Caco-2 (cell line): ENCODE results near the gene CTNNB1. TPM values are rescaled to one million over a fixed set of nuclear protein-coding genes. Genes with fewer than 3 reads are reported as not detected.

Experiments
- BruUV-seq: library from RNA; stranded (reverse); fragments of 400-500 nt; replicated peaks from 2 replicates; lab custom pipeline; 2021; lab: Mats Ljungman, UMichigan
- CTCF ChIA-PET: fragments of 300-600 bp; sonication (Branson Sonifier 250); formaldehyde crosslinking; loops from one replicate; lab custom pipeline; 2022; ENCODE audit warnings: antibody characterized with exemption; lab: Charles Lee
- POLR2A ChIA-PET: fragments of 300-600 bp; sonication (Branson Sonifier 250); formaldehyde crosslinking; loops from one replicate; lab custom pipeline; 2022; ENCODE audit warnings: antibody characterized with exemption; lab: Charles Lee
- DNase-seq, 2 experiments: peaks; one replicate each; pipeline versions ENCODE4 v3.0.0 to v3.0.0-alpha.2; 2020 to 2022
- H3K27me3 ChIP-seq: replicated peaks from 2 replicates; pipeline ENCODE4 v1.6.0; 2011; ENCODE audit warnings: low read length; ENCODE audit not compliant: control insufficient read depth, insufficient read depth
- H3K36me3 ChIP-seq: 2 replicates; pipeline ENCODE4 v1.5.1; 2011; ENCODE audit warnings: low read length; ENCODE audit not compliant: control insufficient read depth, insufficient read depth
- H3K4me1 ChIP-seq: fragments of 250-450 bp; sonication (Bioruptor Pico); 2 replicates; pipeline ENCODE4 v1.5.1; 2020; ENCODE audit warnings: mild to moderate bottlenecking
- H3K4me3 ChIP-seq: 2 replicates; pipeline ENCODE4 v1.5.1; 2011; ENCODE audit warnings: low read depth, mild to moderate bottlenecking, control low read depth, low read length
- H3K9me3 ChIP-seq: fragments of 250-450 bp; sonication (Bioruptor Pico); 2 replicates; pipeline ENCODE4 v1.5.1; 2020; ENCODE audit warnings: mild to moderate bottlenecking, moderate library complexity
- H3K27ac Mint-ChIP-seq: one replicate; pipeline ENCODE4 v1.8.0; 2022; ENCODE audit warnings: mixed read lengths; ENCODE audit not compliant: unreplicated experiment
- H3K27me3 Mint-ChIP-seq: one replicate; pipeline ENCODE4 v1.8.0; 2022; ENCODE audit warnings: mixed read lengths; ENCODE audit not compliant: insufficient read depth, unreplicated experiment
- H3K36me3 Mint-ChIP-seq: one replicate; pipeline ENCODE4 v1.8.0; 2022; ENCODE audit warnings: mild to moderate bottlenecking, mixed read lengths; ENCODE audit not compliant: insufficient read depth, unreplicated experiment
- H3K4me1 Mint-ChIP-seq: one replicate; pipeline ENCODE4 v1.8.0; 2022; ENCODE audit warnings: low read depth, mixed read lengths; ENCODE audit not compliant: unreplicated experiment
- H3K4me3 Mint-ChIP-seq: one replicate; pipeline ENCODE4 v1.8.0; 2022; ENCODE audit warnings: mild to moderate bottlenecking, moderate library complexity, mixed read lengths; ENCODE audit not compliant: unreplicated experiment
- H3K9me3 Mint-ChIP-seq: one replicate; pipeline ENCODE4 v1.8.0; 2022; ENCODE audit warnings: mixed read lengths; ENCODE audit not compliant: unreplicated experiment
- intact Hi-C: fragments of 100-400 bp; cut with micrococcal nuclease; formaldehyde crosslinking; loops from one replicate; pipeline ENCODE4 v1.10.0; 2022; ENCODE audit not compliant: unreplicated experiment
- total RNA-seq: library from RNA; stranded (reverse); gene quantifications from 2 replicates; pipeline ENCODE4 v1.2.3, GENCODE V29; 2022
- TF ChIP-seq, protein P1 (sequence below), 2 experiments: fragments of 200-600 bp in 1 of 2; IDR thresholded peaks; 1 replicate in 1 of 2; 2 replicates in 1 of 2; pipeline versions ENCODE4 v1.5.1 to v1.8.0; 2011 to 2022; ENCODE audit warnings: antibody characterized with exemption in 1 of 2, control low read depth in 1 of 2, inconsistent platforms in 1 of 2, low read depth in 1 of 2, low read length in 1 of 2, mild to moderate bottlenecking in 1 of 2, moderate library complexity in 1 of 2; ENCODE audit not compliant: insufficient read depth in 1 of 2, severe bottlenecking in 1 of 2, unreplicated experiment in 1 of 2

Gene CTNNB1
- total RNA-seq, 1 experiment from 2014 or later, result 206 TPM

DNA sequence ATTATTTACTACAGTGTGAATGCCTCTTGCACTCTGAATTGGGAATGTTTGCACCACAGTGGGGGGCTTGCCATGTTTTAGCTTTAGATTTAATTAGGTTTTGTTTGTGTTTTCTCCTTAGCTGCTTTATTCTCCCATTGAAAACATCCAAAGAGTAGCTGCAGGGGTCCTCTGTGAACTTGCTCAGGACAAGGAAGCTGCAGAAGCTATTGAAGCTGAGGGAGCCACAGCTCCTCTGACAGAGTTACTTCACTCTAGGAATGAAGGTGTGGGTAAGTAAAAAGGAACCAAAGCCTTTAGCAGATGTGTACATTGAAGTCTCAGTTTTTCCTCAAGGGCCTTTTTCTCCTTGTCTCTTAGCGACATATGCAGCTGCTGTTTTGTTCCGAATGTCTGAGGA is 36.9 kb downstream of the CTNNB1 start:
- no peaks in the 10 kb centered on the region for H3K4me1 ChIP-seq
- H3K9me3 Mint-ChIP-seq, result no peaks in the 10 kb centered on the region
- peaks cover 3% of the 10 kb centered on the region; the same call in 1 of the 2 replicates for H3K36me3 ChIP-seq
- POLR2A ChIA-PET, result no interaction called here
- DNase-seq, result no peak
- no peaks in the 10 kb centered on the region for H3K27me3 ChIP-seq
- TF ChIP-seq, protein P1, sequence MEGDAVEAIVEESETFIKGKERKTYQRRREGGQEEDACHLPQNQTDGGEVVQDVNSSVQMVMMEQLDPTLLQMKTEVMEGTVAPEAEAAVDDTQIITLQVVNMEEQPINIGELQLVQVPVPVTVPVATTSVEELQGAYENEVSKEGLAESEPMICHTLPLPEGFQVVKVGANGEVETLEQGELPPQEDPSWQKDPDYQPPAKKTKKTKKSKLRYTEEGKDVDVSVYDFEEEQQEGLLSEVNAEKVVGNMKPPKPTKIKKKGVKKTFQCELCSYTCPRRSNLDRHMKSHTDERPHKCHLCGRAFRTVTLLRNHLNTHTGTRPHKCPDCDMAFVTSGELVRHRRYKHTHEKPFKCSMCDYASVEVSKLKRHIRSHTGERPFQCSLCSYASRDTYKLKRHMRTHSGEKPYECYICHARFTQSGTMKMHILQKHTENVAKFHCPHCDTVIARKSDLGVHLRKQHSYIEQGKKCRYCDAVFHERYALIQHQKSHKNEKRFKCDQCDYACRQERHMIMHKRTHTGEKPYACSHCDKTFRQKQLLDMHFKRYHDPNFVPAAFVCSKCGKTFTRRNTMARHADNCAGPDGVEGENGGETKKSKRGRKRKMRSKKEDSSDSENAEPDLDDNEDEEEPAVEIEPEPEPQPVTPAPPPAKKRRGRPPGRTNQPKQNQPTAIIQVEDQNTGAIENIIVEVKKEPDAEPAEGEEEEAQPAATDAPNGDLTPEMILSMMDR (IDR thresholded peaks at IDR 0.05; ENCODE audit: insufficient read depth in 1 of 2, low read depth in 1 of 2, low read length in 1 of 2, severe bottlenecking in 1 of 2, unreplicated experiment in 1 of 2), result no peak
- CTCF ChIA-PET, result no interaction called here
- no peak overlapping the region for H3K4me3 Mint-ChIP-seq
- no TSS peak for BruUV-seq
- no peak overlapping the region for H3K27ac Mint-ChIP-seq
- intact Hi-C loops, result no loop called here
- H3K36me3 Mint-ChIP-seq, result peaks cover 99% of the 10 kb centered on the region
- H3K9me3 ChIP-seq, result no peaks in the 10 kb centered on the region
- no peaks in the 10 kb centered on the region for H3K27me3 Mint-ChIP-seq
- no peak overlapping the region for H3K4me3 ChIP-seq
- H3K4me1 Mint-ChIP-seq, result peaks cover 5% of the 10 kb centered on the region

DNA sequence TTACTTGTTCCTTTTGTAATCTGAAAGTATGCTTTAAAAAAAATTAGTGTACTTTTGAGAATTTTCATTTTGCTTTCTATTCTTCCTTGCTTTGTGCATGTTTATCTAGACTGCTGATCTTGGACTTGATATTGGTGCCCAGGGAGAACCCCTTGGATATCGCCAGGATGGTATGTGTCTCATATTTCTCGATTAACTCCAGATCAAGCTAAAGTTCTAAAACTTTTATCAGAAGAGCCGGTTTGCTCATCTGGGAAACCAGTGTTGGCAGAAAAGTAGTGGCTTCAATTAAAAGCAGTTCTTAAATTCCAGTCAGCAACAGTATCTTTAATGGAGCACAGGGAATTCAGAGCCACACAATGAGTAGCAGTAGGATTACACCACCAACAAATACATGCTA is 38.6 kb downstream of the CTNNB1 start:
- Histone ChIP-seq H3K4me1 (no peaks in the 10 kb centered on the region), H3K27me3 (no peaks in the 10 kb centered on the region), H3K4me3 (no peak overlapping the region), H3K36me3 (peaks cover 3% of the 10 kb centered on the region; the same call in 1 of the 2 replicates), H3K9me3 (no peaks in the 10 kb centered on the region)
- intact Hi-C loops, result no loop called here
- Mint-ChIP-seq H3K27ac (no peak overlapping the region), H3K36me3 (peaks cover 100% of the 10 kb centered on the region), H3K4me3 (no peak overlapping the region), H3K27me3 (no peaks in the 10 kb centered on the region), H3K9me3 (no peaks in the 10 kb centered on the region), H3K4me1 (peaks cover 5% of the 10 kb centered on the region)
- ChIA-PET CTCF (no interaction called here), POLR2A (no interaction called here)
- no peak for DNase-seq
- TF ChIP-seq, protein P1 (IDR thresholded peaks at IDR 0.05; ENCODE audit: insufficient read depth in 1 of 2, low read depth in 1 of 2, low read length in 1 of 2, severe bottlenecking in 1 of 2, unreplicated experiment in 1 of 2), result no peak
- no TSS peak for BruUV-seq

DNA sequence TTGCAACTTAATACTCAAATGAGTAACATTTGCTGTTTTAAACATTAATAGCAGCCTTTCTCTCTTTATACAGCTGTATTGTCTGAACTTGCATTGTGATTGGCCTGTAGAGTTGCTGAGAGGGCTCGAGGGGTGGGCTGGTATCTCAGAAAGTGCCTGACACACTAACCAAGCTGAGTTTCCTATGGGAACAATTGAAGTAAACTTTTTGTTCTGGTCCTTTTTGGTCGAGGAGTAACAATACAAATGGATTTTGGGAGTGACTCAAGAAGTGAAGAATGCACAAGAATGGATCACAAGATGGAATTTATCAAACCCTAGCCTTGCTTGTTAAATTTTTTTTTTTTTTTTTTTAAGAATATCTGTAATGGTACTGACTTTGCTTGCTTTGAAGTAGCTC is 40.3 kb downstream of the CTNNB1 start:
- POLR2A ChIA-PET, result no interaction called here
- Mint-ChIP-seq H3K27ac (no peak overlapping the region), H3K4me3 (no peak overlapping the region), H3K9me3 (no peaks in the 10 kb centered on the region), H3K27me3 (no peaks in the 10 kb centered on the region), H3K36me3 (peaks cover 100% of the 10 kb centered on the region), H3K4me1 (peaks cover 5% of the 10 kb centered on the region)
- intact Hi-C loops, result no loop called here
- Histone ChIP-seq H3K9me3 (no peaks in the 10 kb centered on the region), H3K4me1 (no peaks in the 10 kb centered on the region), H3K27me3 (no peaks in the 10 kb centered on the region), H3K36me3 (peaks cover 3% of the 10 kb centered on the region; the same call in 1 of the 2 replicates), H3K4me3 (no peak overlapping the region)
- DNase-seq, result no peak
- CTCF ChIA-PET, result interaction anchor here (0.7 kb wide), 2 partner anchors 11 to 477 kb away, joined by 3 read pairs; no protein-coding TSS in a partner anchor
- BruUV-seq, result no TSS peak
- TF ChIP-seq, protein P1 (IDR thresholded peaks at IDR 0.05; ENCODE audit: insufficient read depth in 1 of 2, low read depth in 1 of 2, low read length in 1 of 2, severe bottlenecking in 1 of 2, unreplicated experiment in 1 of 2), result no peak
